C4-2B (cell line): ENCODE data around the gene CNN1.

Experiments used
- H3K27ac ChIP-seq: fragments of 450-650 bp; 2 replicates; pipeline ENCODE4 v1.5.1; 2017
- ZFX ChIP-seq: fragments of 450-650 bp; IDR thresholded peaks from 2 replicates; pipeline ENCODE4 v1.6.1; 2017
- TF ChIP-seq, protein P1 (sequence below): fragments of 450-650 bp; conservative IDR thresholded peaks from 2 replicates; pipeline ENCODE4 v1.5.1; 2017; ENCODE audit warnings: mild to moderate bottlenecking

Gene CNN1

DNA sequence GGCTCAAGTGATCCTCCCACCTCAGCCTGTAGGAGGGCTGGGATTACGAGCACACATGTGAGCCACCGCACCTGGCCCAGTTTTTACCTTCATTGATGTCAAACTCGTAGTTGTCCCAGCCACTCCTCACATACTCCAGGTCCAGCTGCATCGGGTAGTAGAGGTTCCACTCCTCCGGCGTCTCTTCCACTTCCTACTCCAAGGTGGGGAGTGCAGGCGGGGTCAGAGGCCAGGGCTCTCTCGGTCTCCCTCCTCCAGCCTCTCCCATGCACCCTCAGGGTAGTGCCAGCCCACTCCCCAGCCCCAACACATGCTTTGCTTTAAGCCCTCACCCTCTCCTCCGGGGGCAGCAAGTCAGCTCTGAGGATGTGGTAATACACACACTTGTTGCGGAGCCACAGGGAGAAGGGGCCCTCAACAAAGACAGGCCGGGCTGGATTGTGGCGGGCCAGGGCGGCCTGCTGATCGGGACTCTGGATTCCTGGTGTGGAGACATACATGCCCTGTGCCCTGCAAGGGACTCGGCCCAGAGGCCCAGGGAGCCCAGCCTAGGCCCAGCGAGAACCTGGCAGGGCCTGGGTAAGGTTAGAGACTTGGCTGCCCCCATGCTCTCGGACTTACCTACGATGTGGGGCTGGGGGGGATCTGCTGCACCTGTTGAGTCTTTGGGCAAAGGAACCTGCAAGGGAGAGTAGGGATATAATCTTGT lies 31.1 kb upstream of the CNN1 start:
- TF ChIP-seq, protein P1, sequence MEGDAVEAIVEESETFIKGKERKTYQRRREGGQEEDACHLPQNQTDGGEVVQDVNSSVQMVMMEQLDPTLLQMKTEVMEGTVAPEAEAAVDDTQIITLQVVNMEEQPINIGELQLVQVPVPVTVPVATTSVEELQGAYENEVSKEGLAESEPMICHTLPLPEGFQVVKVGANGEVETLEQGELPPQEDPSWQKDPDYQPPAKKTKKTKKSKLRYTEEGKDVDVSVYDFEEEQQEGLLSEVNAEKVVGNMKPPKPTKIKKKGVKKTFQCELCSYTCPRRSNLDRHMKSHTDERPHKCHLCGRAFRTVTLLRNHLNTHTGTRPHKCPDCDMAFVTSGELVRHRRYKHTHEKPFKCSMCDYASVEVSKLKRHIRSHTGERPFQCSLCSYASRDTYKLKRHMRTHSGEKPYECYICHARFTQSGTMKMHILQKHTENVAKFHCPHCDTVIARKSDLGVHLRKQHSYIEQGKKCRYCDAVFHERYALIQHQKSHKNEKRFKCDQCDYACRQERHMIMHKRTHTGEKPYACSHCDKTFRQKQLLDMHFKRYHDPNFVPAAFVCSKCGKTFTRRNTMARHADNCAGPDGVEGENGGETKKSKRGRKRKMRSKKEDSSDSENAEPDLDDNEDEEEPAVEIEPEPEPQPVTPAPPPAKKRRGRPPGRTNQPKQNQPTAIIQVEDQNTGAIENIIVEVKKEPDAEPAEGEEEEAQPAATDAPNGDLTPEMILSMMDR, result no peak
- no peak for TF ChIP-seq ZFX
- H3K27ac ChIP-seq, result peak overlapping the region; percentile 92; the same call in 1 of the 2 replicates

DNA sequence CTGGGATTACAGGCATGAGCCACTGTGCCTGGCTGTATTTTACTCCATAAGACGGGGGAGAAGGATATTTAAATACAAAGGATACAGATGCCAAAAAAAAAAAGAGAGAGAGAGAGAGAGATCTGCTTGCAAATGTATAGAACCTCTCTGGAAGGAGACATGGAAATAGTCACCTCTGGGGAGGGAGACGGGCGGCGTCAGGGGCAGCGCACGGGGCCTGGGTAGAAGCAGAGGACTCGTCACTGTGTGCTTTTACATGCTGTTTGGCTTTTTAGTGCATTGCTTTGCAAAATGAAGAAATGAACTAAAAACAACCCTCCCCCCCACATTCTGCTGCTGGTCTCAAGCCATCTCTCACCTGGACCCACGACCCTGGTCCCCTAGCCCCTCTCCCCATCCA lies 28.2 kb upstream of the CNN1 start:
- H3K27ac ChIP-seq, result no peak overlapping the region
- TF ChIP-seq, protein P1, result no peak
- no peak for TF ChIP-seq ZFX

DNA sequence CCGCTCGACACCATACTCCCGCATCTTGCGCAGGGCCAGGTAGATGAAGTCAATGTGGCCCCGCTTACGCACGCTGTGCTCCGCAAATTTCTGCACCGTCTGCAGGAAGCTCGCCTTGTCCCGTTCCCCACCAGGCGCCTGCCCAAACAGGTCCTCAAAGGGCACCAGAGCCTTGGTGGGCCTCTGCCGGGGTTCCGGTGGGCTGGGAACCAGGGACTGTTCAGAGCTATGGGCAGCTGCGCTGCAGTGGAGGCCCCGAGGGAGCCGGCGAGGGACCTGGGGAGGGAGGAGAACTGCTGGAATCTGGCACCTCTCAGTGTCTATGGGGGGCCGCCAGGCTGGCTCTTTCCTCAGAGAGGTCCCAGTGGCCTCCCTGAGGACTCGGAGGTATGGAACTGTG lies 24.7 kb upstream of the CNN1 start:
- TF ChIP-seq, protein P1, result no peak
- no peak for TF ChIP-seq ZFX
- H3K27ac ChIP-seq, result no peak overlapping the region

- TF ChIP-seq, protein P1, result no peak
- no peak for TF ChIP-seq ZFX
- H3K27ac ChIP-seq, result no peak overlapping the region
Observed at GRCh38 chr19:11519138-11519537, 19.5 kb upstream of the CNN1 start.

- H3K27ac ChIP-seq, result peak within 1 kb of the TSS; percentile 90
- TF ChIP-seq, protein P1, result no peak
- peak; percentile 68; the same call in 1 of the 2 replicates for TF ChIP-seq ZFX
Observed at GRCh38 chr19:11528551-11529341, 9.9 kb upstream of the CNN1 start, which contains the start of gene ECSIT. Gene ECSIT (minus strand): TSS chr19:11529134. CDS start chr19:11519170, 9,964 bp downstream.

GRCh38 chr19:11530432-11530831 lies 8.2 kb upstream of the CNN1 start:
- H3K27ac ChIP-seq, result no peak overlapping the region
- no peak for TF ChIP-seq ZFX
- TF ChIP-seq, protein P1, result no peak

DNA sequence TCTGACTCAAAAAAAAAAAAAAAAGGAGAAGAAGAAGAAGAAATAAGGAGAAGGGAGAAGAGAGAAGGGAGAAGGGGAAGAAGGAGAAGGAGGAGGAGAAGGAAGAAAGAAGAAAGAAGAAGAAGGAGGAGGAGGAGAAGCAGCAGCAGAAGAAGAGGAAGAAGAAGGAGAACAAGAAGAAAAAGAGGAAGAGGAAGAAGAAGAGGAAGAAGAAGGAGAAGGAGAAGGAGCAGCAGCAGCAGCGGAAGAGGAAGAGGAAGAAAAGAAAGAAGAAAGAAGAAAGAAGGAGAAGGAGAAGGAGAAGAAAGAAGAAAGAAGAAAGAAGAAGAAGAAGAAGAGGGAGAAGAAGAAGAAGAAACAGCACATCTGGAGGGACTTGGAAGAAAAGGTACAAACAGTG lies 4.1 kb upstream of the CNN1 start:
- TF ChIP-seq, protein P1, result no peak
- no peak for TF ChIP-seq ZFX
- no peak overlapping the region for H3K27ac ChIP-seq
